Loucy (cell line): ENCODE measurements around the gene SMC3.

ENCODE experiments used
- H2AFZ ChIP-seq: fragments of 200-600 bp; sonication (generic); 2 replicates; pipeline ENCODE4 v1.6.0; 2016; ENCODE audit warnings: antibody characterized with exemption, mild to moderate bottlenecking, low read length, moderate library complexity
- H3F3A ChIP-seq: fragments of 200-600 bp; 2 replicates; pipeline ENCODE4 v1.6.0; 2016; ENCODE audit warnings: antibody characterized with exemption, low read depth, mild to moderate bottlenecking
- H3K27me3 ChIP-seq: fragments of 200-600 bp; sonication (generic); 2 replicates; pipeline ENCODE4 v1.6.1; 2014; ENCODE audit warnings: low read length, mild to moderate bottlenecking; ENCODE audit not compliant: insufficient read depth, poor library complexity, severe bottlenecking
- H3K36me3 ChIP-seq: fragments of 200-600 bp; sonication (generic); 2 replicates; pipeline ENCODE4 v1.6.1; 2016; ENCODE audit warnings: low read length; ENCODE audit not compliant: insufficient read depth
- H3K4me1 ChIP-seq: fragments of 200-600 bp; sonication (generic); 2 replicates; pipeline ENCODE4 v1.5.1; 2014; ENCODE audit warnings: low read length, mild to moderate bottlenecking; ENCODE audit not compliant: insufficient read depth, poor library complexity, severe bottlenecking
- H3K4me2 ChIP-seq: fragments of 200-600 bp; sonication (generic); 2 replicates; pipeline ENCODE4 v1.6.0; 2014; ENCODE audit warnings: antibody characterized with exemption, low read length, low read depth, mild to moderate bottlenecking; ENCODE audit not compliant: poor library complexity, severe bottlenecking
- H3K4me3 ChIP-seq: fragments of 200-600 bp; sonication (generic); 2 replicates; pipeline ENCODE4 v1.5.1; 2014; ENCODE audit warnings: low read length, mild to moderate bottlenecking, mixed read lengths; ENCODE audit not compliant: poor library complexity, severe bottlenecking
- H3K79me2 ChIP-seq: fragments of 200-600 bp; sonication (generic); 2 replicates; pipeline ENCODE4 v1.6.1; 2014; ENCODE audit warnings: low read length; ENCODE audit not compliant: insufficient read depth
- H3K9ac ChIP-seq: fragments of 200-600 bp; sonication (generic); 2 replicates; pipeline ENCODE4 v1.6.0; 2014; ENCODE audit warnings: mild to moderate bottlenecking, low read depth, low read length, moderate library complexity; ENCODE audit not compliant: poor library complexity, severe bottlenecking
- H3K9me2 ChIP-seq: fragments of 200-600 bp; sonication (generic); replicated peaks from 2 replicates; pipeline ENCODE4 v1.6.1; 2016; ENCODE audit warnings: low read depth, low read length, mixed read lengths
- H3K9me3 ChIP-seq: fragments of 200-600 bp; sonication (generic); 2 replicates; pipeline ENCODE4 v1.6.1; 2014; ENCODE audit warnings: mild to moderate bottlenecking, antibody characterized with exemption, low read length, low read depth; ENCODE audit not compliant: insufficient read depth
- H4K20me1 ChIP-seq: fragments of 200-600 bp; sonication (generic); 2 replicates; pipeline ENCODE4 v1.6.0; 2014; ENCODE audit warnings: antibody characterized with exemption, low read length, mild to moderate bottlenecking; ENCODE audit not compliant: insufficient read depth, poor library complexity, severe bottlenecking
- EZH2phosphoT487 ChIP-seq: fragments of 200-600 bp; IDR thresholded peaks from 2 replicates; pipeline ENCODE4 v1.6.1; 2018; ENCODE audit warnings: antibody characterized with exemption, mild to moderate bottlenecking, moderate library complexity, borderline replicate concordance
- TF ChIP-seq, protein P1 (sequence below): fragments of 200-600 bp; sonication (generic); conservative IDR thresholded peaks from 2 replicates; pipeline ENCODE4 v1.5.1; 2014; ENCODE audit warnings: mild to moderate bottlenecking, antibody characterized with exemption, low read length

The SMC3 gene

GRCh38 chr10:110534571-110534970 is 32.9 kb upstream of the SMC3 start:
- H3K9me2 ChIP-seq = no peaks in the 10 kb centered on the region
- peaks cover 16% of the 10 kb centered on the region for H3K4me1 ChIP-seq
- H3K79me2 ChIP-seq = no peaks in the 10 kb centered on the region
- H3K9me3 ChIP-seq = no peaks in the 10 kb centered on the region
- no peak; the same call in 1 of the 2 replicates for TF ChIP-seq EZH2phosphoT487
- TF ChIP-seq, protein P1, sequence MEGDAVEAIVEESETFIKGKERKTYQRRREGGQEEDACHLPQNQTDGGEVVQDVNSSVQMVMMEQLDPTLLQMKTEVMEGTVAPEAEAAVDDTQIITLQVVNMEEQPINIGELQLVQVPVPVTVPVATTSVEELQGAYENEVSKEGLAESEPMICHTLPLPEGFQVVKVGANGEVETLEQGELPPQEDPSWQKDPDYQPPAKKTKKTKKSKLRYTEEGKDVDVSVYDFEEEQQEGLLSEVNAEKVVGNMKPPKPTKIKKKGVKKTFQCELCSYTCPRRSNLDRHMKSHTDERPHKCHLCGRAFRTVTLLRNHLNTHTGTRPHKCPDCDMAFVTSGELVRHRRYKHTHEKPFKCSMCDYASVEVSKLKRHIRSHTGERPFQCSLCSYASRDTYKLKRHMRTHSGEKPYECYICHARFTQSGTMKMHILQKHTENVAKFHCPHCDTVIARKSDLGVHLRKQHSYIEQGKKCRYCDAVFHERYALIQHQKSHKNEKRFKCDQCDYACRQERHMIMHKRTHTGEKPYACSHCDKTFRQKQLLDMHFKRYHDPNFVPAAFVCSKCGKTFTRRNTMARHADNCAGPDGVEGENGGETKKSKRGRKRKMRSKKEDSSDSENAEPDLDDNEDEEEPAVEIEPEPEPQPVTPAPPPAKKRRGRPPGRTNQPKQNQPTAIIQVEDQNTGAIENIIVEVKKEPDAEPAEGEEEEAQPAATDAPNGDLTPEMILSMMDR = no peak
- H3K36me3 ChIP-seq = no peaks in the 10 kb centered on the region
- no peak overlapping the region for H2AFZ ChIP-seq
- no peak overlapping the region for H3K4me2 ChIP-seq
- H4K20me1 ChIP-seq = no peaks in the 10 kb centered on the region
- H3K4me3 ChIP-seq = no peak overlapping the region
- no peaks in the 10 kb centered on the region for H3K27me3 ChIP-seq
- no peak overlapping the region for H3K9ac ChIP-seq
- no peaks in the 10 kb centered on the region for H3F3A ChIP-seq

GRCh38 chr10:110535958-110536891 is 31.3 kb upstream of the SMC3 start:
- Histone ChIP-seq H3K4me3 (peak overlapping the region; percentile 44), H3K36me3 (no peaks in the 10 kb centered on the region), H4K20me1 (no peaks in the 10 kb centered on the region), H3K27me3 (no peaks in the 10 kb centered on the region), H3K9me3 (no peaks in the 10 kb centered on the region), H3K9ac (no peak overlapping the region), H3K79me2 (no peaks in the 10 kb centered on the region), H3K4me2 (peak overlapping the region; percentile 74), H2AFZ (no peak overlapping the region), H3K4me1 (peaks cover 16% of the 10 kb centered on the region), H3F3A (no peaks in the 10 kb centered on the region), H3K9me2 (no peaks in the 10 kb centered on the region)
- TF ChIP-seq, protein P1 = peak; percentile 38
- TF ChIP-seq EZH2phosphoT487 = no peak

DNA sequence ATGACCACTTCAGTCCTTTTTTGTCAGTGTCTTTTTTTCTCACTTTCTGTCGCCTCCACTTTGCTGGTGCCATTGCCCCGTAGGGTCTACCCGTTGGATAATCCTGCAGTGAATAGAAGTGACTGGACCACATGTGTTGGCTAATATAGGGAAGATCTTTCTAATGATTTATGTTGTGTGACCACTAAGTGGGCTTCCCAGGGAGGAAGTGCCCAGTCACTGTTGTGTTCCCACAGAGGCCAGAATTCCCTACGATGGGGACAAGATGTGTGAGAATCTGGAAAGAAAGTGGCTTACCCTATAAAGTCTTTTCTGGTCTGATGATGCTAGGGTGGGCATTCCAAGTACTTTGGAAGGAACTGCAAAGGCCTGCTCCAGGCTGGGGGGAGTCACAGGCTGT is 28.4 kb upstream of the SMC3 start:
- H2AFZ ChIP-seq = no peak overlapping the region
- no peak for TF ChIP-seq EZH2phosphoT487
- TF ChIP-seq, protein P1 = no peak
- no peaks in the 10 kb centered on the region for H3F3A ChIP-seq
- no peak overlapping the region for H3K9ac ChIP-seq
- H3K9me2 ChIP-seq = no peaks in the 10 kb centered on the region
- H4K20me1 ChIP-seq = no peaks in the 10 kb centered on the region
- no peak overlapping the region for H3K4me2 ChIP-seq
- H3K4me3 ChIP-seq = no peak overlapping the region
- H3K9me3 ChIP-seq = no peaks in the 10 kb centered on the region
- H3K36me3 ChIP-seq = no peaks in the 10 kb centered on the region
- no peaks in the 10 kb centered on the region for H3K79me2 ChIP-seq
- no peaks in the 10 kb centered on the region for H3K27me3 ChIP-seq
- H3K4me1 ChIP-seq = peaks cover 16% of the 10 kb centered on the region
